GM18511 (cell line): ENCODE results near the gene PARD3.

Source experiments
- ATAC-seq: cut with Tn5 transposase; IDR thresholded peaks from one replicate; pipeline ENCODE4 v1.9.1; 2021; ENCODE audit warnings: mild to moderate bottlenecking, moderate library complexity; ENCODE audit not compliant: unreplicated experiment

Gene PARD3

DNA sequence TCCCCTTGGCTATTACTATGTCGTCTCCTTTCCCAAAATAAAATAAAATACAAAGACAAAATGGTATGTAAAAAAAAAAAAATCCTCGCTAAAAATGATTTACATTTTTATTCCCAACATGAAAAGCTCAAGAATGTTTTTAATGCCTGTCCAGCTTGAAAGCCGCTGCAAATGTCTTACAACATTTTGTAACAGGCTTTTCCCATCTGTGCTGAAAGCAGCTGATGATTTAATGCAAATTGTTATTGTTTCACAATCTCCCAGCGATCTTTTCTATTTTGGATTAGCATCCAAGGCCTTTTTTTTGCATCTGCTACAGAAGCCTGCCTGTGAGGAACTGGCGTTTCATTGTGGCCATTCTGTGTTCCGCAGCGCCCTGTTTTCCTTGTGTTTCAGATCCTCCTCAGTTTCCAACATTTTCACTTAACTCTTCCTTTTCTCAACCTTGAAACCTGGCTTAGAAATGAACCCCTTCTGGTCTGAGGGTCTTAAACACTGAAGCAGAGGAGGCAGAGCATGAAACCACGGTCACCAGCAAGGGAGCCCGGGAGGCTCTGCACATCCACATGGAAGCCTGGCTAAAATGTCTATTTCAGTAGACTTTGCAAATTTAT is 712.1 kb downstream of the PARD3 start:
- no peak for ATAC-seq

DNA sequence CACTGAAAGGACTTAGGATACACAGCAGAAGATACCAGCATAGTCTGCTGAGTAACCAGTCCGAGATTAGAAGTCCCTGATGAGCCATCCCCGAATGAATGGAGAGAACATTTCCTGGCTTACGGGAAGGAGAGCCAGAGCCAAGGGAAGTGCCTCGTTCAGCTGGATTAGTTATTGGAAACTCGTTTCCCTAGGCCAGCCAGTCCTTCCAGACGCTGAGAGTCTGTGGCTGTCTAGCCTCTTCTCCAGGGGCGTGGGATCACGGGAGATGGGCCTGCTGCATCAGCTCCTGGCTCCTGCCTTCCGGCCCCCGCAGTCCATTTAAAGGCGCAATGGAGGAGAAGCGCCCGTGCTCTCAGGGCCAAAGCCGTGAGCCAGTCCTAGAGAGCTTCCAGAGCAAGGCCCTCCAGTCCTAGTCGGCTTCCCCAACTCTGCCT is 712.8 kb downstream of the PARD3 start:
- no peak for ATAC-seq

DNA sequence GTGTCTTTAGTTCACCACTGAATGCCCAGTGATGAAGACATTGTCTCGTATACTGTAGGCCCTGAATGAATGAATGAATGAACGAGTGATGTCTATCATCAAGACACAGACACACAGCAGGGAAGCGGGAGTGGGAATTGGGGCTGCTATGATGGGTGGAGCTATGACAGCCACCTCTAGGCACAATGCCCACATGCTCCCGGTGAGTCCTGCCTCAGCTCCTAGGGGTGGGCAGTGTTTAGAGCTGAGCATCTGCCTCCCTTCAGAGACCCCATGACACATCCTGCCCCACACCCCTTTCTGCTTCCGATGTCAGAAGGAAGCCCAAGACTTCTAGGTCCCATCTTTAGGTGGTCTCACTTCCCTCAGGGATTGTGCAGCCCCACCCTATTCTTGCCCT is 714.1 kb downstream of the PARD3 start:
- ATAC-seq = no peak

DNA sequence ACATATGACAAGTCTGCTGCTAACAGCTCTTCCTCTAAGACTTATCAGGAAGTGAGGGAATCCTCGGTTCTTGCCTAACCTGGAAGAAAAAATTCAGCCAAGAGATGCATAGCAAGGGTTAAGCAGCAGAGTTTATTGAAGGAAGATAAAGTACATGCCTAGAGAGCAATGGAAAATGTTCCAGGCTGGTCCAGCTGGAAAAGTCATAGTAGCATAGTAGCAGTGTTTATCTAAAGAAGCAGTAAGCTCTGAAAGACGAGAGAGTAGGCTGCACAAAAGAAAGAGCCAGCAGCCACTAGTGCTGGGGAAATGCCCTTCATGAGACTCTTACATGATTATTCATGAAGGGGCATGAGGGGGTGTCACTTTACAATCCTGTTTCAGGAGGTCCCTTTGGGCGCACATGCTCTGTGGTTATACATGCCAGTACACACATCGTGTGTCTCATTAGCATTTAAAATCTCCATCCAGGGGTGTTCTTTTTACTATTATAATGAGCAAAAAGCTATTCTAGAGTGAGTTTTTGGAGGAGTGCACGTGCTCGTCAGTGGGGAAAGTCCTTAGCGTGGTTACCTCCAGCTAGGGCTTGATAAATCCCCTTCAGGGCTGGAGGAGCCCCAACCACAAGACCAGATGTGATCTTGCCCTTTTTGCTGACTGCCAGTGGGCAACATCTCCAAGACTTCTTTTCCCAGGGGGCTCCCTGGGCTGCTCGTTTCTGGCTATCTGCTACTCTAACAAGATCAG is 716.1 kb downstream of the PARD3 start:
- no peak for ATAC-seq

DNA sequence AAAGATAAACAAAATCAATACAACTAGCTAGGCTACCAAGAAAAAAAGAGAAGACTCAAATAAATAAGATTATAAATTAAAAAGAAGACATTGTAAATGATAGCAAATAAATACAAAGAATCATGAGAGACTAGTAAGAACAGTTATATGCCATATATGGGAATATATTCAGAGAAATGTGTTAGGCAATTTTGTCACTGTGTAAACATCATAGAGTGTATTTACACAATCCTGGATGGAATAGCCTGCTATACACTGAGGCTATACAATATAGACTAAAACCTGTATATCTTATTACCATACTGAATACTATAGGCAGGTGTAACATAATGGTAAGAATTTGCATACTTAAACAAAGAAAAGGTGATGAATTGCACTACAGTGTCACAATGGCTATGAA is 717.4 kb downstream of the PARD3 start:
- ATAC-seq = no peak

DNA sequence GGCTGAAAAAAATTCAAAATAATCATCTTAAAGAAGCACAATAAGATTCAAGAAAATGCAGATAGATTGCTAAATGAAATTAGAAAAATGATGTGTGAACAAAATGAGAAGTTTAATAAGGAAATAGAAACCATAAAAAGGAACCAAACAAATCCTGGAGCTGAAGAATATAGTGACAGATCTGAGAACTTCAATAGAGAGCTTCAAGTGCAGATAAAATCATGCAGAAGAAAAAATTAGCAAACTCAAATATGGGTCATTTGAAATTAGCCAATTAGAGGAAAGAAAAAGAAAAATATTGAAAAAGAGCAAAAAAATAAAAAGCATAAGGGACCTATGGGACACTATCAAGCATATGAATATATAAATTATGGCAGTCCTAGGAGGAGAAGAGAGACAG is 720.1 kb downstream of the PARD3 start:
- no peak for ATAC-seq

DNA sequence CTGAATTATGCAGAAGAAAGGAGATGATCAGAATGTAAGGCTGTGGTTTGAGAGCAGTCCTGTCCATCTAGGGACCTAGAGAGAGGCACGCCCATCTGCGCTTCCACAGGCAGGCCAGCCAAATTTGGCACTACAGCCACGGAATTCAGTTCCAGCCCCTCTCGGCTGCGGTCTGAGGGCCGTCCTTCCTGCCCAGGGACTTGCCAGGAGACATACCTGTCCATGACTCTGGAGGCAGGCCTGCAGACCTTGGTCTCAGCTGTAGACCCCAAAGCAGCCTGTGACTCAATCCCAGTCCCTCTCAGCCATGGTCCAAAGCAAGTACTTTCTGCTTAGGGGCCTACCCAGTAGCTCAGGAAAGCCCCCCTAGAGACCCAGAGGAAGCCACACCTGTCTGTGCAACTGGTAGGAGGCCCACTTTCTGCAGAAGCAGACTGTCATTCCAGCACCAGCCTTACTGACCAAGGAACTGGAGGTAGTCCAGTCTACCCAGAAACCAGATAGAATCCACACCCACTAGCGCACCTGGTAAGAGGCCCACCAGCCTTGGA is 720.9 kb downstream of the PARD3 start:
- no peak for ATAC-seq

DNA sequence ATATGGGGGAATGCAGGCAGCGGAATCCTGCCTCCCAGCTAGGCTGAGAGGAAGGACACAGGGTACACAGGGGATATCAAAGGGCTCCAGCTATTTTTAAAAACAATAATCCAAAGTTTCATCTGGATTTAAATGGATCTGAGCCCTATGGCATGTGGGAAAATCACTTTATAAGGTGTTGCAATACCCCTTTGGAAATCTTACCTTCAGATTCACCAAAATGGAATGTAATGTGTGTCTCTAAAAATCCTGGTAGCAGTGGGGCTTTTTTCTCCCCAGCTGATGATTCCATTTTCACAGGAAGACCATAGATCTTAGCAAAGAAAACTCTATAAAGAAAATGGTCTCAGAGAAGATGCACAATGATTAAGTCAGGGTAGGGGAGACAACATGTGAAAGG is 722.2 kb downstream of the PARD3 start:
- ATAC-seq = no peak

DNA sequence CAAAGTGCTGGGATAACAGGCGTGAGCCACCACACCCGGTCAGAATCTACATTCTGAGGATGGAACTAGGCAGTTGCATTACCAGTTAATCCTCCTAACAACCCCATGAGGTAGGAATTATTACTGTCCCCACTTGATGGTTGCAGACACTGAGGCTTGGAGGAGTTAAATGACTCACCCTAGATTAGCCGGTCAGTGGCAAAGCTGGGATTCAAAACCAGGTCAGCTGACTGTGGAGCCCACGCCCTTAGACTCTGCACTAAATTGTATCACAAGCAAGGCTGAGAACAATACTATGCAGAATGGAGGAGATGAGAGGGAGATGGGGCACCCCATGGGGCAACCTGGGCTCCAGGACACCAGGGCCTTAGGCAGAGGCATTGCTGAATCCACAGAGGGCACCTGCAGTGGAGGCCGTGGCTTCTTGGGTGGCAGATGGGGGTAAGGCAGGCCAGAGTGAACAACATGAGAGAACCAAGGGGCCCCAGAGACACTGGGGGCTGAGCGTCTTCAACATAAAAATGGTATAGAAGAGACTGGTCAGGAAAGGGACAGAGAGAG is 723.4 kb downstream of the PARD3 start:
- ATAC-seq = no peak

DNA sequence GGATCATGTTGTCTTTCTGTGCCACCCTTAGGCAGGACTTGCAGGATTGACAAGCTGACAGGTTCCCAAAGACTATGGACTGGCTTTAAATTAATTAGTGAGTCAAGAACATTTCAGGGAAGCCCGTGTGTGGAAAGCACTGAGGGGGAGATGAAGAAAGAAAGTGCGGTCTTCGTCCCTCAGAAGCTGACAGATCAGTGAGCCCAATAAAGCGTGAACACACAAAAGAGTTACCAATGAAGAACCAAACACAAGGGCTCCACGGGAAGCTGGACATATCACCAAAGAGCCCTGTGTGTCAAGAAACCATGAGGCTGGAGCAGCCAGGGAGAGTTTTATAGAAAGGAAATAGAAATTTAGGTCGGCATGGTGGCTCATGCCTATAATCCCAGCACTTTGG is 725.8 kb downstream of the PARD3 start:
- no peak for ATAC-seq

DNA sequence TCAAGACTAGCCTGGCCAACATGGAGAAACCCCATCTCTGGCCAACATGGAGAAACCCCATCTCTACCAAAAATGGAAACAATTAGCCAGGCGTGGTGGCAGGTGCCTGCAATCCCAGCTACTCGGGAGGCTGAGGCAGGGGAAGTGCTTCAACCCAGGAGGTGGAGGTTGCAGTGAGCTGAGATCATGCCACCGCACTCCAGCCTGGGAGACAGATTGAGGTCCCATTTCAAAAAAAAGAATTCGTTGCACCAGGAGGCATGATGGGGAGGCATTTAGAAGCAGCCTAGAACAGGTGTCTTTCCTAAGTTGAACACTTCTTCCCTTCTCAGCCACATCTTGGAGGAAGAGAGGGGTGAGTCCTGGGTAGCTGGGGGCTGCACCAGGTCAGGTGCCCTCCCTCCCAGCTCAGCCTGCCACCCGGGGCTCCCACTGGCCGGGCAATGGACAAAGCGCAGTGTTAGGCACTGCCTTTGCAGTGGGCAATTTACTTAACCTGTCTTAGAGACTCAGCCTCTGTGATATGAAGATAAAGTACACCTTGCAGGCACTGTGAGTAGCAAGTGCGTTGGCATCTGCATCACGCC is 726.8 kb downstream of the PARD3 start:
- no peak for ATAC-seq

DNA sequence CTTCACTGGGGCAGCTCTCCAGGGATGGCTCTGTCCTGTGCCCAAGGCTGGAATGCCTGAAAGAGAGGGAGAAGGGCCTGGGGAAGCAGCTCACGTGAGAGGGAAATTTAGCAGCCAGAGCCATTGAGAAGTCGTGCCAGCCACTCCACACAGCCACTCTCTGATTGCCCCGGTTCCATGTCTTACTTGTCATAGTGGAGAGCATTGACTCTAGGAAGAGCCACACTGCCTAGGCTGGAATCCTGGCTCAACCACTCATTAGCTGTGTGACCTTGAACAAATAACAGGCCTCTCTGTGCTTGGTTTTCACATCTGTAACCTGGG is 728.0 kb downstream of the PARD3 start:
- no peak for ATAC-seq

DNA sequence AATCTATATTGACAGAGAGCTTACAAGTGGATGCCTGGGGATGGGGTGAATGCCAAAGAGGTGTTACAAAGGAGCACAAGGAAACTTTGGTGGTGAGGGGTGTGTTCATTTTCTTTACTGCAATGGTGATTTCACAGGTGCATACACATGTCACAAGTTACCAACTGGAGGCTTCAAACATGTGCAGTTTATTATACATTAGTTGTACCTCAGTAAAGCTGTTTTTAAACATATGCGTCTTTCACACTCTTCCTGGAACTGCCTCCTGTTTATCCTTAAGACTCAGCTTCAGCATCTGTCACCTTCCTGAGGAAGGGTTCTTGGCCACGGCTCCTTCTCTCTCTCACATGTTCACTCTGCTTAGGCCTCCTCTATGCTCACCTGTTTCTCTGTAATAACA is 731.5 kb downstream of the PARD3 start:
- ATAC-seq = no peak

DNA sequence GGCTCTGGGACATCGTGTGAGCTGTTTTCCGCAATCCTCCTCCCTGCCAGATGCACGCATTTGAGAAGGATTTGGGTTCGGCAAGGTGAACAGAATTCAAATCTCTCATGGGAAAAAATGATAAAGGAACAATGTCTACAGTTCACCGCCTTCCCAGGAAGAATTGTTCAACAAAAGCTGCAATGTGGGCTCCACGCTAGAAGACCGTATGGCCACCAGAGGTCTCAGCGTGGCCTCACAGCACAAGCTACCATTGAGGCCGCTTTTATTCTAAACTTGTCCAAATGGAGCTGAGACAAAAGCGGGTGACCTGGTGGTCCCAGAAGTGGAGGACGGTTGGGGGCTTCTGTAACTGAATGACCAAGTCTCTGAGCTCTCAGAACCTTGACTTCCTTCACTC is 733.1 kb downstream of the PARD3 start:
- no peak for ATAC-seq

DNA sequence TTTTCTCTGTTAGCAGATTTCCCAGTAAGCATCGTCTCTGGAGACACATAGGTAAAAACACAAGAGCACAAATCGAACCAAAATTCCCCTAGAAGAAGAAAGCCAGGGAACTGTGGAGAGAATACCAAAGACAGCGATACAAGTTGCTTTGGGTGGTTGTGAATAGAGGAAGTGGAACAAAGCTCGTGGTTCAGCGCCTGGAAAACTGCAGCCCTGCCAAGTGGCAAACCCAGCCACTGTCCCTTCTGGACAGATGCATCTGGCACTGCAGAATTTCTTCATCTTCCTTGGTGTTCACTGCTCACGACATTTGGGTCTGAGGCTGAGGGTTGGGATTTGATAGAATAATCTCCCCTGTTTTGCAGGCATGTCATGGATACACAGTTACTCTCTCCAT is 733.8 kb downstream of the PARD3 start:
- no peak for ATAC-seq

DNA sequence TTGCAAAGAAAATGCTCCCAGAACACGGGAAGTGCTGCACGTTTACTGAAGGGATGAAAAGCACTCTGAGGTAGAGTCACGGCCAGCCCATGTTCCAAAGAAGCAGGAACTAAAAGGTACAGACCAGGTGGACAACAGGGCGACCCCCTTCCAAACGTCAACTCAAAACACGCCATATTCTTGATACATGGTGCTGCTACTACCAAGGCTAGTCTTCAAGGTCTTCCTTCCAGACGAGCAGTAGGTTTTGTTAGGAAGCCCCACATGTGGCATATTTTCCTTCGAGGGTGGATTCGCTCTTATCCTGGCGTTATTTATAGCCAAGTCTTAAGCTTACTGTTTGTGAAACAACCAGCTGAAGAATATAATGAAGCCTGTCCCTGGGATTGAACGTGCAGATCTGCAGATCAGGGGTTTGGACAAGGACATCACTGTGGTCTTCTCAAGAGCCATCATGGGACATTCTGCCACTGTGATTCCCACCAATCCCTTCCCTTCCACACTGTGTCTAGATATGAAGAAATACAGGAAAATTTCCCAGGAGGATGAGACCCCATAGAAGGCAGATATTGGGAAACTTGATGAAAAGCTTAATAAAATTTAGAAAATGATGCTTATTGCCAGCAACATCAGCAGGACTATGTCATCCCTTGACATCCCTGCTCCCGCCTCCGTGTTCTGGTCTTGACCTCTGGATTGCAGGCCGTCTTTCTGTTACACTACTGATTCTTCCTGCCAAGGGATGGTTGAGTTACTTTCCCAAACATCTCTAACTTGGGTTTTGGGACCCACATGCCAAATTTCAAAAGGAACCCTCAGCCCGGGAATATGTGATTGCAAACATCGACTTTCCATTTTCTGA is 734.4 kb downstream of the PARD3 start:
- ATAC-seq = no peak

DNA sequence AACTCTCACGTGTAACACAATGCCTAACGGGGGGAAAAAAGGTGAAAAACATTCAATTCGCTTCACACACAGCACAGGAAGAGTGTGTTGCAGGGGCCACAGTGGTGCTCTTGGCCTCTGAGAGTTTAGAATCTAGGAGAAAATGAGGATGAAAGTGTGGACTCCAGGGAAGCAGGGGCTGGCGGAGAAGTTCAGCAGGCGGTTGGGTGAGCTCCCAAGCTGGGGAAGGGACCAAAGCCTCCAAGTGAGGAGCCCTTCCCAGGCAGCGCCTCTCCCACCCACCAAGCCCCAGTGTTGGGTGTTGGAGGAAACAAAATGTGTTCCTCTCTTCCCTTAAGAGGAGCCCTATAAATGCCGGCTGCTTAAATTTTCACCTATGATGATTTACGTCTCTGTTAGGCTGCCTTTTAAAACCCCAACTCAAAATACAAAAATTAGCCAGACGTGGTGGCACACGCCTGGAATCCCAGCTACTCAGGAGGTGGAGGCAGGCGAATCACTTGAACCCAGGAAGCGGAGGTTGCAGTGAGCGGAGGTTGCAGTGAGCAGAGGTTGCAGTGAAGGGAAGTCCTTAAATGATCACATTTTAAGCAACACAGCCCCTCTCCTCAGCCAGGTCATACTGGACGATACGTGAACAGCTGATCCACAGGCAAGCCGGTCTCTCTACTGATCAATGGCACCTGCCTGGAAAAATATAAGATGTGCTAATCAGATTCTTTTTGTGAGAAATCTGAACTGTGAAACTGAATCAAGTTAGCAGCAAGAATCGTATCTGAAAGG is 735.2 kb downstream of the PARD3 start:
- ATAC-seq = no peak

DNA sequence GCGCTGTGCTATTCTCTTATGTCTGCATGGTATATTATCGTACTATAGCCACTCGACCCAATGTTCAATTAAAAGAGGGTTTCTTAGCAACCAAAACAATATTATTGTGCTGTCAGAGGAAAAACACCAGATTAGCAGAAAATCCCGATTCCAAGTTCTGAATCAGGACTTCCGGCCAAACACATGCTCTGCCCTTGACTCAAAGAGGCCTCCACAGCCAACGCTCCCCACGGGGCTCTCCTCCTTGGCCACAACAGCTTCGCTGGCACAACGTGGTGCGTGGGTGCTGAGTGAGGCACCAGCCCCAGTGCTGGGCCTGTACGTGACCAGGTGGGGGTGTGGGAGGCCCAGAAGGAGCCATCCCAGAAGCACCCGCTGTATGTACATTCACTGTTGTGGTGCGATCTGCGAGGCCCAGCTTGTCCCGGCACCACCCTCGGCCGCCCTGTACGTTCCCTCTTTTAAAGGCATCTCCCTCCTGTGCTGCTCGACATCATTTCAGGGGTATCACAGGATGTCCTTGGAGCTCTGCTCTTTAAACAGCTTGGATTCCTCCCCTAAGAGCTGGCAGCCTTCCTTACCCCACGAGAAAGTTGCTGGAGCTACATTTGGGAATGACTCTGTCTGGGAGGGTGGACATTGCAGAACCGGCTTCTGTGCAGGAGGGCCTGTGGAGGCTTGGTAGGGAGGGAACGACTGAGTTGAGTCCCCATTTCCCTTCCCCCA is 736.2 kb downstream of the PARD3 start:
- ATAC-seq = no peak

DNA sequence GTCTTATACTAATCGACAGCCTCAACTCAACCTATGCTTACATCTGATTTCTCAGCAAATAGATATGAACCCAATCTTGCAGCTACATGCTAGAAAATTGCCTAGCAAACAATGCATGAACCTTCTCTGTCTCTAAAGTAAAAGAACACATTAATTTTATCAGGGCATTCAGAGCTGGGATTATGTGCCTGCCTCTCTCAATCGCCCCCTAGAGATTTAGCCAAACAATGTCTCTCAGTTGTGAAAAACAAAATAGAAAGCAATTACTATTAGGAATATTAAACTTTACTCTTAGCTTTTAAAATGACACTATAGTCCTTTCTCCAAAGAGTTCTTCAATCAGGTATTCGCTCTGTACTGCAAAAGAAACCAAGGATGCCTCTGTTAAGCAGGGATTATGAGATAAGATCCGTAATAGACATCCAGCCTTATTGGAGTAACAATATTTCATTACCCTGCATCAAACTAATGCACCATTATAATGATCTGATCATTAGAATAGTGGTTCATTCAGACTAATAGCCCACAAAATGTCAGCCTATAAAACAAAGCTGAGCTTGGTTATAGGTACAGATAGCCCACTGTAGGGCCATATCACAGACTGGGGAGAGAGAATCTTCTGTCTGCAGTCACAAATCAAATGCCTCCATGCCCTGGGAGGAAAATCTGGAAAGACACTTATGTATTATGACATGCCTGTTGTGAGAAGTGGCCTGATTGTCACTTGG is 736.9 kb downstream of the PARD3 start:
- ATAC-seq = no peak
